Measurements from ENCODE around the gene PIEZO2.

Gene PIEZO2

DNA sequence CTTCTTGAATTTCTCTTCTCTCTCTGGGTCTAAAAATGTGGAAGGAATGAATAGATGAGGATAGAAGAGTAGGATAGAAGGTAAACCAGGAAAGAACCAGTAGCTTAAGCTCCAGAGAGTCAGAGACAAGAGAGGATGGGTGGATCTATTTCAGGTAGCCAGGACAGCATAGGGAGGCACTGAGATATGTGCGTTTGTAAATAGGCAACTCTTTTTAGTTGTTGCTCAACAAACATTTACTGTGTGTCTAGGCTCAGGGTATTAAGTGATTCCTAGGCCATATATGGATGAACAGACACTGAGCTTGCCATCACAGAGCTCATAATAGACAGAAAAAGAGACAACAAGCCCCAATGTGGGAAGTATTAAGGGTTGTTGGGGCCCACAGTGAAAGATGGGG lies 463.1 kb downstream of the PIEZO2 start:
- Histone ChIP-seq H3K4me1 (ENCODE audit: insufficient read depth, low read length, poor library complexity, severe bottlenecking) (no peaks in the 10 kb centered on the region), H4K20me1 (ENCODE audit: insufficient read depth, low read length, poor library complexity, severe bottlenecking) (no peaks in the 10 kb centered on the region), H2AFZ (ENCODE audit: low read length) (no peak overlapping the region), H3K4me2 (ENCODE audit: low read depth, low read length, poor library complexity, severe bottlenecking) (no peak overlapping the region), H3F3A (ENCODE audit: low read depth) (no peaks in the 10 kb centered on the region), H3K27me3 (ENCODE audit: insufficient read depth, low read length, poor library complexity, severe bottlenecking) (no peaks in the 10 kb centered on the region), H3K4me3 (ENCODE audit: low read length, poor library complexity, severe bottlenecking) (no peak overlapping the region), H3K9me2 (replicated peaks; ENCODE audit: low read depth, low read length) (no peaks in the 10 kb centered on the region), H3K36me3 (ENCODE audit: insufficient read depth, low read length) (no peaks in the 10 kb centered on the region), H3K9me3 (ENCODE audit: insufficient read depth, low read depth, low read length) (no peaks in the 10 kb centered on the region), H3K9ac (ENCODE audit: low read depth, low read length, poor library complexity, severe bottlenecking) (no peak overlapping the region), H3K79me2 (ENCODE audit: insufficient read depth, low read length) (no peaks in the 10 kb centered on the region)
- TF ChIP-seq, protein P1, sequence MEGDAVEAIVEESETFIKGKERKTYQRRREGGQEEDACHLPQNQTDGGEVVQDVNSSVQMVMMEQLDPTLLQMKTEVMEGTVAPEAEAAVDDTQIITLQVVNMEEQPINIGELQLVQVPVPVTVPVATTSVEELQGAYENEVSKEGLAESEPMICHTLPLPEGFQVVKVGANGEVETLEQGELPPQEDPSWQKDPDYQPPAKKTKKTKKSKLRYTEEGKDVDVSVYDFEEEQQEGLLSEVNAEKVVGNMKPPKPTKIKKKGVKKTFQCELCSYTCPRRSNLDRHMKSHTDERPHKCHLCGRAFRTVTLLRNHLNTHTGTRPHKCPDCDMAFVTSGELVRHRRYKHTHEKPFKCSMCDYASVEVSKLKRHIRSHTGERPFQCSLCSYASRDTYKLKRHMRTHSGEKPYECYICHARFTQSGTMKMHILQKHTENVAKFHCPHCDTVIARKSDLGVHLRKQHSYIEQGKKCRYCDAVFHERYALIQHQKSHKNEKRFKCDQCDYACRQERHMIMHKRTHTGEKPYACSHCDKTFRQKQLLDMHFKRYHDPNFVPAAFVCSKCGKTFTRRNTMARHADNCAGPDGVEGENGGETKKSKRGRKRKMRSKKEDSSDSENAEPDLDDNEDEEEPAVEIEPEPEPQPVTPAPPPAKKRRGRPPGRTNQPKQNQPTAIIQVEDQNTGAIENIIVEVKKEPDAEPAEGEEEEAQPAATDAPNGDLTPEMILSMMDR (conservative IDR thresholded peaks at IDR 0.05; ENCODE audit: low read length), result no peak
- TF ChIP-seq EZH2phosphoT487 (IDR thresholded peaks at IDR 0.05; ENCODE audit: borderline replicate concordance), result no peak

DNA sequence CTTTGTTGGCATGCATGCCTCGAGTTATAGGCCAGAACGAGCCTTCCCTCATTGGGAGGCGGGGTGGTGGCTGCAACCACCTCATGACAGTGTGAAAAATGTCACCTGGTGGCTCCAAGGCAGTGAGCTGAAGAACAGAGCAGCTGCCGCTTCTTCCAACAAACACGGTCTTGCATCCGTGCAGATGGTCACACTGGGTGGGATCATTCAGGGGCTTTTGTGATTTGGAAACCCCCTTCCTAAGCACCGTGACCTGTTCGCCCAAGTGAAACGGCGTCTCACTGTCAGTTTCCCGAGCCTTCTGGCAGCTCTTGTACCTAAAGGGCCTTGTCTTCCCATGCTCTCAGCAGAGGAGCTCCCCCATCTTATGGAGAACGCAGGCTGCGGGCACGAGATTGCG lies 463.9 kb downstream of the PIEZO2 start:
- no peaks in the 10 kb centered on the region for H4K20me1 ChIP-seq (ENCODE audit: insufficient read depth, low read length, poor library complexity, severe bottlenecking)
- no peaks in the 10 kb centered on the region for H3K27me3 ChIP-seq (ENCODE audit: insufficient read depth, low read length, poor library complexity, severe bottlenecking)
- H3K4me1 ChIP-seq (ENCODE audit: insufficient read depth, low read length, poor library complexity, severe bottlenecking), result no peaks in the 10 kb centered on the region
- no peak overlapping the region for H3K4me2 ChIP-seq (ENCODE audit: low read depth, low read length, poor library complexity, severe bottlenecking)
- H3K4me3 ChIP-seq (ENCODE audit: low read length, poor library complexity, severe bottlenecking), result no peak overlapping the region
- H2AFZ ChIP-seq (ENCODE audit: low read length), result no peak overlapping the region
- no peaks in the 10 kb centered on the region for H3K36me3 ChIP-seq (ENCODE audit: insufficient read depth, low read length)
- TF ChIP-seq, protein P1 (conservative IDR thresholded peaks at IDR 0.05; ENCODE audit: low read length), result no peak
- no peak for TF ChIP-seq EZH2phosphoT487 (IDR thresholded peaks at IDR 0.05; ENCODE audit: borderline replicate concordance)
- no peak overlapping the region for H3K9ac ChIP-seq (ENCODE audit: low read depth, low read length, poor library complexity, severe bottlenecking)
- H3K79me2 ChIP-seq (ENCODE audit: insufficient read depth, low read length), result no peaks in the 10 kb centered on the region
- no peaks in the 10 kb centered on the region for H3K9me2 ChIP-seq (replicated peaks; ENCODE audit: low read depth, low read length)
- no peaks in the 10 kb centered on the region for H3K9me3 ChIP-seq (ENCODE audit: insufficient read depth, low read depth, low read length)
- H3F3A ChIP-seq (ENCODE audit: low read depth), result no peaks in the 10 kb centered on the region

DNA sequence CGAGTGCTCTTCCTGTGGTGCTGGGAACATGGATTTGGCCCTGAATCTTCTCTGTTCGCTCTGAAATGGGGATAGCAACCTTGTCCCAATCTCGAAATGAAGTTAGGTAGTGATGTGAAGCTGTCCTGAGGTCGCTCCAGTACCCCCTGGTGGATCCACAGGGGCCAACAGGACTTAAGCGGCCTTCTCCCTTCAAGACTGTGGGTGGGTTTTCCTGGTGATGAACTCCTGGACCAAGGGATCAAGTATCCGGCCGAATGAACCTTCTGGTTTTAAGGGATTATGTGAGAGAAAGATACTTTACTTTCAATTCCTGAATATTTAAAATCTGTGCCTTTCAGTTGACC lies 467.0 kb downstream of the PIEZO2 start:
- Histone ChIP-seq H4K20me1 (ENCODE audit: insufficient read depth, low read length, poor library complexity, severe bottlenecking) (no peaks in the 10 kb centered on the region), H3K36me3 (ENCODE audit: insufficient read depth, low read length) (no peaks in the 10 kb centered on the region), H3K9me2 (replicated peaks; ENCODE audit: low read depth, low read length) (no peaks in the 10 kb centered on the region), H3K79me2 (ENCODE audit: insufficient read depth, low read length) (no peaks in the 10 kb centered on the region), H3K4me2 (ENCODE audit: low read depth, low read length, poor library complexity, severe bottlenecking) (no peak overlapping the region), H3K4me1 (ENCODE audit: insufficient read depth, low read length, poor library complexity, severe bottlenecking) (no peaks in the 10 kb centered on the region), H2AFZ (ENCODE audit: low read length) (no peak overlapping the region), H3K9me3 (ENCODE audit: insufficient read depth, low read depth, low read length) (no peaks in the 10 kb centered on the region), H3F3A (ENCODE audit: low read depth) (no peaks in the 10 kb centered on the region), H3K9ac (ENCODE audit: low read depth, low read length, poor library complexity, severe bottlenecking) (no peak overlapping the region), H3K27me3 (ENCODE audit: insufficient read depth, low read length, poor library complexity, severe bottlenecking) (no peaks in the 10 kb centered on the region), H3K4me3 (ENCODE audit: low read length, poor library complexity, severe bottlenecking) (no peak overlapping the region)
- TF ChIP-seq, protein P1 (conservative IDR thresholded peaks at IDR 0.05; ENCODE audit: low read length), result no peak
- no peak for TF ChIP-seq EZH2phosphoT487 (IDR thresholded peaks at IDR 0.05; ENCODE audit: borderline replicate concordance)
